Glutamatergic neuron (in vitro differentiated cells): ENCODE data around the gene SLC25A19. TPM values are rescaled to one million over a fixed set of nuclear protein-coding genes. Genes with fewer than 3 reads are reported as not detected.

Experiments used
- DNase-seq: peaks from one replicate; pipeline ENCODE4 v3.0.0; 2022
- H3K27ac Mint-ChIP-seq: one replicate; pipeline ENCODE4 v1.8.0; 2020; ENCODE audit warnings: mild to moderate bottlenecking, mixed read lengths, inconsistent platforms; ENCODE audit not compliant: unreplicated experiment
- H3K27me3 Mint-ChIP-seq: one replicate; pipeline ENCODE4 v1.8.0; 2020; ENCODE audit warnings: mild to moderate bottlenecking, moderate library complexity, mixed read lengths, inconsistent platforms; ENCODE audit not compliant: unreplicated experiment
- H3K36me3 Mint-ChIP-seq: one replicate; pipeline ENCODE4 v1.8.0; 2020; ENCODE audit warnings: mild to moderate bottlenecking, mixed read lengths, inconsistent platforms; ENCODE audit not compliant: unreplicated experiment
- H3K4me1 Mint-ChIP-seq: one replicate; pipeline ENCODE4 v1.8.0; 2020; ENCODE audit warnings: mild to moderate bottlenecking, low read depth, mixed read lengths, inconsistent platforms; ENCODE audit not compliant: unreplicated experiment
- H3K4me3 Mint-ChIP-seq: one replicate; pipeline ENCODE4 v1.8.0; 2020; ENCODE audit warnings: mild to moderate bottlenecking, mixed read lengths, inconsistent platforms; ENCODE audit not compliant: unreplicated experiment
- H3K9me3 Mint-ChIP-seq: one replicate; pipeline ENCODE4 v1.8.0; 2020; ENCODE audit warnings: mild to moderate bottlenecking, moderate library complexity, mixed read lengths, inconsistent platforms; ENCODE audit not compliant: unreplicated experiment
- CTCF ChIP-seq: fragments of 200-600 bp; sonication (generic); IDR thresholded peaks from one replicate; pipeline ENCODE4 v1.5.0; 2021; ENCODE audit not compliant: partially characterized antibody, unreplicated experiment
- total RNA-seq: library from RNA; stranded (reverse); fragmentation: NEBNext Ultra II Directional; extraction: Animal tissue kit (Norgen Biotek cat#: 25700); gene quantifications from one replicate; pipeline ENCODE4 v1.2.1, GENCODE V29; 2021; ENCODE audit not compliant: unreplicated experiment

Gene SLC25A19
- total RNA-seq, 1 donor from 2014 or later, result 9.3 TPM

- H3K4me1 Mint-ChIP-seq, result peaks cover 24% of the 10 kb centered on the region
- H3K36me3 Mint-ChIP-seq, result no peaks in the 10 kb centered on the region
- peak overlapping the region; percentile 2 for H3K27ac Mint-ChIP-seq
- peaks cover 6% of the 10 kb centered on the region for H3K27me3 Mint-ChIP-seq
- H3K4me3 Mint-ChIP-seq, result no peak overlapping the region
- DNase-seq, result no peak
- H3K9me3 Mint-ChIP-seq, result peaks cover 6% of the 10 kb centered on the region
- no peak for TF ChIP-seq CTCF
Observed at GRCh38 chr17:75252039-75252816, 37.0 kb downstream of the SLC25A19 start.

- peak overlapping the region; percentile 14 for H3K27ac Mint-ChIP-seq
- no peak overlapping the region for H3K4me3 Mint-ChIP-seq
- peaks cover 14% of the 10 kb centered on the region for H3K4me1 Mint-ChIP-seq
- no peak for TF ChIP-seq CTCF
- peaks cover 6% of the 10 kb centered on the region for H3K9me3 Mint-ChIP-seq
- no peak for DNase-seq
- no peaks in the 10 kb centered on the region for H3K36me3 Mint-ChIP-seq
- H3K27me3 Mint-ChIP-seq, result peaks cover 4% of the 10 kb centered on the region
Observed at GRCh38 chr17:75250009-75250471, 39.2 kb downstream of the SLC25A19 start.

- TF ChIP-seq CTCF, result no peak
- Mint-ChIP-seq H3K9me3 (peaks cover 6% of the 10 kb centered on the region), H3K27ac (peak overlapping the region; percentile 14), H3K36me3 (no peaks in the 10 kb centered on the region), H3K4me1 (peaks cover 14% of the 10 kb centered on the region), H3K4me3 (no peak overlapping the region), H3K27me3 (peaks cover 4% of the 10 kb centered on the region)
- no peak for DNase-seq
Observed at GRCh38 chr17:75249564-75249963, 39.7 kb downstream of the SLC25A19 start.

GRCh38 chr17:75246404-75246803 lies 42.8 kb downstream of the SLC25A19 start:
- DNase-seq, result no peak
- peak overlapping the region; percentile 15 for H3K27ac Mint-ChIP-seq
- H3K4me1 Mint-ChIP-seq, result peaks cover 12% of the 10 kb centered on the region
- no peak overlapping the region for H3K4me3 Mint-ChIP-seq
- no peaks in the 10 kb centered on the region for H3K36me3 Mint-ChIP-seq
- peaks cover 6% of the 10 kb centered on the region for H3K27me3 Mint-ChIP-seq
- H3K9me3 Mint-ChIP-seq, result peaks cover 5% of the 10 kb centered on the region
- TF ChIP-seq CTCF, result no peak

GRCh38 chr17:75245011-75245410 lies 44.2 kb downstream of the SLC25A19 start:
- Mint-ChIP-seq H3K9me3 (peaks cover 5% of the 10 kb centered on the region), H3K27me3 (peaks cover 7% of the 10 kb centered on the region), H3K4me1 (peaks cover 9% of the 10 kb centered on the region), H3K27ac (no peak overlapping the region), H3K4me3 (no peak overlapping the region), H3K36me3 (no peaks in the 10 kb centered on the region)
- no peak for TF ChIP-seq CTCF
- DNase-seq, result no peak
